ENCODE measurements around the gene PAK1.

Gene PAK1

DNA sequence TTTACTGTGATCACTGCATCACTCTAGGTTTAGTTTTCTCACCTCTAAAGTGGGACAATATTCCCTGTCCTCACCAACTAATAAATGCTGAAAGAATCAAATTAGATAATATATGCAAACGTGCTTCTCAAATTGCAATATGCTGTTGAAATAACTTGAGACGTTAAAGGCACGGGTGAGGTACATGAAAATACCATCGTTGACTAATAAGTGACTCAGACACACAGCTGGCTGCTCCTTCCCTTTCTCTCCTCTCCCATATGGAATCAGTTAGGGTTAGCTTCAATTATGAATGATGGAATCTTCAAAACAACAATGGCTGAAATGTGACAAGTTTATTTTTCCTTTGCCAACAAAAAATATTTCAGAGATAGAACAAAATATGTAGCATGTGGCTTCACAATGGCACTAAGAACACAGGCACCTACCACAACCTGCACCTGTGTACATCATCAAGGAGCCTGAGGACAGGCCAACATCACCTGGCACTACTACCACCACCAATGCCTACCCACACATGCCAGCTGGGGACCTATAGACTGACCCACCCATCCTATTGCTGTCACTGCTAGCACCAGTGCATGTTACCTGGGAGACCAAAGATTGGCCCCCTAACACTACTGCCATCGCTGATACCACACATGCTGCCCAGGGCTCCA, 186.2 kb downstream of the PAK1 start:
- H3K4me3 ChIP-seq (ENCODE audit: low read depth, low read length) = no peak overlapping the region
- TF ChIP-seq, protein P1, sequence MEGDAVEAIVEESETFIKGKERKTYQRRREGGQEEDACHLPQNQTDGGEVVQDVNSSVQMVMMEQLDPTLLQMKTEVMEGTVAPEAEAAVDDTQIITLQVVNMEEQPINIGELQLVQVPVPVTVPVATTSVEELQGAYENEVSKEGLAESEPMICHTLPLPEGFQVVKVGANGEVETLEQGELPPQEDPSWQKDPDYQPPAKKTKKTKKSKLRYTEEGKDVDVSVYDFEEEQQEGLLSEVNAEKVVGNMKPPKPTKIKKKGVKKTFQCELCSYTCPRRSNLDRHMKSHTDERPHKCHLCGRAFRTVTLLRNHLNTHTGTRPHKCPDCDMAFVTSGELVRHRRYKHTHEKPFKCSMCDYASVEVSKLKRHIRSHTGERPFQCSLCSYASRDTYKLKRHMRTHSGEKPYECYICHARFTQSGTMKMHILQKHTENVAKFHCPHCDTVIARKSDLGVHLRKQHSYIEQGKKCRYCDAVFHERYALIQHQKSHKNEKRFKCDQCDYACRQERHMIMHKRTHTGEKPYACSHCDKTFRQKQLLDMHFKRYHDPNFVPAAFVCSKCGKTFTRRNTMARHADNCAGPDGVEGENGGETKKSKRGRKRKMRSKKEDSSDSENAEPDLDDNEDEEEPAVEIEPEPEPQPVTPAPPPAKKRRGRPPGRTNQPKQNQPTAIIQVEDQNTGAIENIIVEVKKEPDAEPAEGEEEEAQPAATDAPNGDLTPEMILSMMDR (IDR thresholded peaks at IDR 0.05; ENCODE audit: borderline replicate concordance, insufficient read depth, low read depth, low read length) = no peak

DNA sequence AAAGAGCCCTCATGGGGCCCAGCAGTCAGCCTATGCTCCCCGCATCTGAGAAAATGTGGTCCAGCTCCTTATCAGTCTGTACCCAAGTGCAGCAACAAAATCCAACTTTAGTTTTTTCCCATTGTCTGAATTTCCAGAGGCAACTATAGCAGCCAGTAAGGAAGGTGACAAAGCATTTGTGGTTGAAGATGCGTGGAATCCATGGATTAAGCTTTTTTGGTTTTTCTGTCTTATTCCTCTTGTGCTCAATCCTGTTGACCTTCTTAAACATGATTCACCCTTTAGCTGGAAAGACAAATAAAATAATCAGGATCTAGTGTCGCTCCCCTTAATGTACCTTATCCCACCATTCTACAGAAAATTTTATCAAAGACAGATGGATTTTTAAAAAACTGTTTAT, 186.8 kb downstream of the PAK1 start:
- TF ChIP-seq, protein P1 (IDR thresholded peaks at IDR 0.05; ENCODE audit: borderline replicate concordance, insufficient read depth, low read depth, low read length) = no peak
- no peak overlapping the region for H3K4me3 ChIP-seq (ENCODE audit: low read depth, low read length)

DNA sequence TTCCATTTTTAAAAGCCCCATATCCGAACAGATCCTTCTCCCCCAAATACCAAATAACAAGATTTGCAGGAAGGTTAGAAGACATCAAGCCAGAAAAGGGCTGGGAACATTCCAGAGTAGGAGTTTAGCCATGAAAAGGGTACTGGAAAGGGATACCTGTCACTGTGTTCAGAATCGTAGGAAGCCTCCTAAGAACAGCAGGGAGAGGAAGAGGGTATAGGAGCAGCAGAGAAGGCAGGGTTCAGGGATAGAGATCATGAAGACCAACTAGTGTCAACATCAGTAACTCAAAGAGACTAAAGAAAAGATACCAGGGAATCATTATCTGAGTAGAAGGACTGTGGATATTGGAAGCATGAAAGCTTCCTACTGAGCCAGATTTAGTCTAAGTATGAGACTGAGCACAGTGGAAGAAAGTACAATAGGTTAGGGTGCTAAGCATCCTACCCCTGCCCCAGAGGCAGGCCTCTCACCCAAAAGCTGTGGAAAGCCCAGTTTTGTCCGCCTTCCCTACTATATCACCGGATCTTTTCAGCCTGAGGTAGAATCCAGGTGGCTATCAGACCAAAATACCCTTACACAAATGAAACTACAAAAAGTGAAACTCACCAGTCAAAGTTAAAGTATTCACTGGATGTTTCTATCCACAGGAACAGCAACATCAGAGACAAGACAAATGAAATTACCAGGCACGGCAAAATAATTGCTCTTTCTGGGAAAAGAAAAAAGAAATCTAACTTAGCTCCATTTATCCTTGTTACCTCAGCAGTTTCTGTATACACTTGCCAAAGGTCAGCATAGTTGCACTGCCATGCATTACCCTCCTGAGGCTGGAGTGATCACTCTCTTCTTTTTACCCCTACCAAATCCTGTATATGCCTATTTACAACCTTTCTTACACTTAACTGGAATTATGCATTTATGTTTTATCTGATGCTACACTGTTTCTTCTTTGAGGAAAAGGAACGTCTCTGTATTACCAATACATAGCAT, 189.1 kb downstream of the PAK1 start:
- H3K4me3 ChIP-seq (ENCODE audit: low read depth, low read length) = no peak overlapping the region
- TF ChIP-seq, protein P1 (IDR thresholded peaks at IDR 0.05; ENCODE audit: borderline replicate concordance, insufficient read depth, low read depth, low read length) = no peak

DNA sequence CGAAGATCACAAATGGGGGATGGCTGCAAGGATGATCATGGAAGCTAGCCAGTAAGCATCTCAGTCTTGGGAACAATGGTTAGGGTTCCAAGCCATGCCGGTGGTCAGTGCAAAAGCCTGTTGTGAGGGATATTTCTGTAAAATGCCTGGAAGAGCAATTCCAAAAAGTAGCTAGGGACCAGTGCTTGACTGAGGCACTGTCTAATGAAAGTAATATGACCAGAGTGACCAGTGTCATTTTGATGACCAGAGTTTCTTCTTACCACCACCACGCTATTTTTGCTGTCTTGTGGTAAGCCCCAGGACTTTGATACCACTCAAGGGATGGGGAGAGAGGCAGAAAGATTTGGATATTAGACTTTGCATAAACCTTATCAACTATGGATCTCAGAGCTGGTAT, 190.8 kb downstream of the PAK1 start:
- H3K4me3 ChIP-seq (ENCODE audit: low read depth, low read length) = no peak overlapping the region
- TF ChIP-seq, protein P1 (IDR thresholded peaks at IDR 0.05; ENCODE audit: borderline replicate concordance, insufficient read depth, low read depth, low read length) = no peak

DNA sequence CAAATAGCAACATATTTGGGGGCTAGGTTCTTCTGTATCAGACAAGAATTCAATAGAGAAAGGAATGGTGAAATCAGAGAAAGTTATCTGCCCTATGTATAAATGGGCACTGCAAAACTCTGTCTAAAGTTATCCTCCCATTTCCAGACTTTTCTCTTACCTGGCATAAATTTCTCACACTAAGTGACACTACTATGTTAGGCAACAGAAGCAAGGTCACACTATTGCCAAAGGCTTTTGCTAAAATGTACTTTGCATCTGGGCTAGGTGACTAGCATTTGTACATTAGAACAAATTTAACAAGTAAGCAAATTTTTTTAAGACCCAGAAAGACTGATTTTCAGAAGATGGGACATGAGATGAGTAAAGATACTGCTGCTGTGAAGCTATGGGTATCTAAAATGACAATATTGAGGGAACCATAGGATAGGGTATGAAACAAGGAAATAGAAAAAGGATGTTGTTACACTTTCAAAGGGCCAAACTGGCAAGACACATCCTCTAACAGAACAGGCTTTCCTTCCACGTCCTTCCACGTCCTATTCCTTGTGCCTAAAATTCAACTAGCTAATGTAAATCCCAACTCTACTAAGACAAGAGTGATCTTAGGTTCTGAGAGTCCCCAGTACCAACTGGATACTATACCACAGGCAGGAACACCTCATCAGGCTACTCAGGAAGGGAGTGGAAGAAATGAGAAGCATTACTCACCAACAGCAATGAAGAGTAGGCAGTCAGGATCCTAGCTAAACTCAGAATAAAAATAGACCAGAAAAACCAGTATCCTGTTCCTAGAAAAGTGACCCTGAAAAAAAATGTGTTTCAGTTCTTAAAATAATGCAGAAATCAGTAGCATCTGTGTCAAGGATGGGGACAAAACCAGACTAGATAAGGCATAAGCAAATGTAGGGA, 195.0 kb downstream of the PAK1 start:
- H3K4me3 ChIP-seq (ENCODE audit: low read depth, low read length) = no peak overlapping the region
- TF ChIP-seq, protein P1 (IDR thresholded peaks at IDR 0.05; ENCODE audit: borderline replicate concordance, insufficient read depth, low read depth, low read length) = no peak

DNA sequence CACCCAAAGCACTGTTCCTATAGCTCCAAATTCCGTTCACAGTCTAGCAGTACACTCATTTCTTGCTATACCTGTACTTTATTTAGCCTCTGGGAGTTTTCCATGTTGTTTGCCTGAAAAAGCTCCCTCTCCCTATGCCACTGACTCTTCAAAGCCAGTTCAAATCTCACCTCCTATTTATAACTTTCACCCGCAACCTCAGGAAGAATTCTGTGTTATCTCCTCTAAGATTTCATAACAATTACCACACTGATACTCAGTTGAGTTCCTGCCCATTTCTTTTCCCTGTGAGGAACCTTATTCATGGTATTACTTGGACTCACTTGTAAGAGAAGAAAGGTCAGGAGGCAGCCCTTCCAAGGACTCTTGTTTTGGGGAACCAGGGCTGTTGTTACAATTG, 197.6 kb downstream of the PAK1 start:
- H3K4me3 ChIP-seq (ENCODE audit: low read depth, low read length) = no peak overlapping the region

More for the DNA sequence above, 197.6 kb downstream of the PAK1 start:
- TF ChIP-seq, protein P1 (IDR thresholded peaks at IDR 0.05; ENCODE audit: borderline replicate concordance, insufficient read depth, low read depth, low read length) = no peak
